HCT116 (cell line): Measurements from ENCODE around the gene PTGR2. TPM values are rescaled to one million over a fixed set of nuclear protein-coding genes. Genes with fewer than 3 reads are reported as not detected.

Experiments used
- ATAC-seq: fragments of 200-7000 bp; cut with Tn5 transposase; 2 replicates; pipeline ENCODE4 v1.9.1; 2020; ENCODE audit warnings: mild to moderate bottlenecking, moderate library complexity
- Bru-seq: library from RNA; stranded (reverse); fragments of 400-500 nt; gene quantifications from one replicate; lab custom pipeline; 2021; lab: Mats Ljungman, UMichigan
- BruChase-seq, 2 experiments: library from RNA; stranded (reverse); fragments of 400-500 nt; gene quantifications; one replicate each; lab custom pipeline; 2021; lab: Mats Ljungman, UMichigan
- BruUV-seq: library from RNA; stranded (reverse); fragments of 400-500 nt; replicated peaks from 2 replicates; lab custom pipeline; 2021; lab: Mats Ljungman, UMichigan
- CTCF ChIA-PET: fragments of 300-600 bp; sonication (Branson Sonifier 250); formaldehyde crosslinking; loops from one replicate; lab custom pipeline; 2021; ENCODE audit warnings: antibody characterized with exemption; lab: Charles Lee
- POLR2A ChIA-PET: fragments of 300-600, 350-600 bp; sonication (Branson Sonifier 250); formaldehyde crosslinking; loops from one replicate; lab custom pipeline; 2021; ENCODE audit warnings: antibody characterized with exemption; lab: Charles Lee
- RAD21 ChIA-PET, 2 experiments: fragments of 300-600 bp; sonication (Branson Sonifier 250); formaldehyde crosslinking; loops; one replicate each; lab custom pipeline; 2023; ENCODE audit warnings: low total read pairs in 2 of 2; ENCODE audit not compliant: uncharacterized antibody in 2 of 2, unreplicated experiment in 2 of 2, low non-redundant PET in 1 of 2; lab: Charles Lee
- DNase-seq: peaks from one replicate; pipeline ENCODE4 v3.0.0-alpha.2; 2010; ENCODE audit warnings: low read depth, low spot score
- H2AFZ ChIP-seq: fragments of 200-600 bp; shearing (Covaris generic), sonication (generic); 2 replicates; pipeline ENCODE4 v1.6.1; 2017; ENCODE audit warnings: low read depth, mixed run types, mixed read lengths, antibody characterized with exemption, low read length; ENCODE audit not compliant: poor library complexity, severe bottlenecking
- H3K27ac ChIP-seq: 2 replicates; pipeline ENCODE4 v1.5.1; 2012; ENCODE audit warnings: low read depth, low read length
- H3K27me3 ChIP-seq: fragments of 200-600 bp; sonication (generic); 2 replicates; pipeline ENCODE4 v1.6.1; 2016; ENCODE audit warnings: mixed run types, low read length, mixed read lengths; ENCODE audit not compliant: insufficient read depth
- H3K36me3 ChIP-seq, 2 experiments: fragments of 200-500 bp in 1 of 2; fragments of 200-600 bp in 1 of 2; sonication (Bioruptor generic) in 1 of 2; sonication (generic) in 1 of 2; 2 replicates each; pipeline versions ENCODE4 v1.5.1 to v1.6.1; 2014 to 2016; ENCODE audit warnings: low read length in 2 of 2, inconsistent platforms in 1 of 2, mixed read lengths in 1 of 2, mixed run types in 1 of 2; ENCODE audit not compliant: insufficient read depth in 2 of 2, control insufficient read depth in 1 of 2
- H3K4me1 ChIP-seq, 2 experiments: fragments of 200-600 bp in 1 of 2; sonication (generic) in 1 of 2; 2 replicates each; pipeline versions ENCODE4 v1.5.1 to v1.6.1; 2012 to 2017; ENCODE audit warnings: low read length in 2 of 2, inconsistent platforms in 1 of 2, mild to moderate bottlenecking in 1 of 2, mixed read lengths in 1 of 2, mixed run types in 1 of 2, moderate library complexity in 1 of 2; ENCODE audit not compliant: insufficient read depth in 2 of 2, control insufficient read depth in 1 of 2
- H3K4me2 ChIP-seq: fragments of 200-600 bp; sonication (generic); 2 replicates; pipeline ENCODE4 v1.6.1; 2017; ENCODE audit warnings: mixed run types, low read length, mixed read lengths
- H3K4me3 ChIP-seq, 2 experiments: fragments of 200-600 bp in 1 of 2; sonication (generic) in 1 of 2; replicated peaks in 1 of 2; 2 replicates each; pipeline ENCODE4 v1.5.1; 2011 to 2016; ENCODE audit warnings: low read length in 2 of 2, control low read depth in 1 of 2, low read depth in 1 of 2, mild to moderate bottlenecking in 1 of 2, mixed read lengths in 1 of 2, mixed run types in 1 of 2
- H3K79me2 ChIP-seq: fragments of 200-600 bp; sonication (generic); 2 replicates; pipeline ENCODE4 v1.6.1; 2017; ENCODE audit warnings: mild to moderate bottlenecking, mixed run types, low read length, moderate library complexity, mixed read lengths; ENCODE audit not compliant: insufficient read depth
- H3K9ac ChIP-seq: fragments of 200-600 bp; sonication (generic); 2 replicates; pipeline ENCODE4 v1.6.1; 2016; ENCODE audit warnings: low read length, mixed read lengths
- H3K9me2 ChIP-seq: fragments of 200-600 bp; sonication (generic), shearing (Covaris generic); 2 replicates; pipeline ENCODE4 v1.6.1; 2017; ENCODE audit warnings: mixed run types, mild to moderate bottlenecking, moderate library complexity; ENCODE audit not compliant: insufficient read depth
- H3K9me3 ChIP-seq, 2 experiments: fragments of 200-500 bp in 1 of 2; fragments of 200-600 bp in 1 of 2; sonication (Bioruptor generic) in 1 of 2; sonication (generic) in 1 of 2; 2 replicates each; pipeline ENCODE4 v1.6.1; 2014 to 2017; ENCODE audit warnings: low read length in 2 of 2, mixed read lengths in 2 of 2, inconsistent platforms in 1 of 2, low read depth in 1 of 2, mild to moderate bottlenecking in 1 of 2, mixed run types in 1 of 2, moderate library complexity in 1 of 2; ENCODE audit not compliant: control insufficient read depth in 1 of 2, insufficient read depth in 1 of 2
- H4K20me1 ChIP-seq: fragments of 200-600 bp; sonication (generic), shearing (Covaris generic); 2 replicates; pipeline ENCODE4 v1.6.1; 2017; ENCODE audit warnings: mixed run types, mild to moderate bottlenecking, moderate library complexity; ENCODE audit not compliant: insufficient read depth
- CBX3 ChIP-seq: IDR thresholded peaks from 2 replicates; pipeline ENCODE4 v1.6.1; 2012; ENCODE audit warnings: low read depth
- EGR1 ChIP-seq: IDR thresholded peaks from 2 replicates; pipeline ENCODE4 v1.6.1; 2012; ENCODE audit warnings: low read depth
- ELF1 ChIP-seq: IDR thresholded peaks from 2 replicates; pipeline ENCODE4 v1.6.1; 2012; ENCODE audit warnings: low read depth, borderline replicate concordance
- EZH2 ChIP-seq: fragments of 200-600 bp; sonication (generic); IDR thresholded peaks from 2 replicates; pipeline ENCODE4 v1.6.1; 2017; ENCODE audit warnings: antibody characterized with exemption, mixed run types
- EZH2phosphoT487 ChIP-seq: fragments of 200-600 bp; IDR thresholded peaks from 2 replicates; pipeline ENCODE4 v1.6.1; 2018; ENCODE audit warnings: antibody characterized with exemption, borderline replicate concordance
- FOSL1 ChIP-seq: IDR thresholded peaks from 2 replicates; pipeline ENCODE4 v1.6.1; 2012; ENCODE audit warnings: low read depth
- JUND ChIP-seq: IDR thresholded peaks from 2 replicates; pipeline ENCODE4 v1.6.1; 2012
- POLR2A ChIP-seq: IDR thresholded peaks from 2 replicates; pipeline ENCODE4 v1.7.0; 2011; ENCODE audit warnings: borderline replicate concordance; ENCODE audit not compliant: insufficient read depth, insufficient read length; ENCODE audit errors: extremely low read depth
- SP1 ChIP-seq: IDR thresholded peaks from 2 replicates; pipeline ENCODE4 v1.6.1; 2012; ENCODE audit warnings: low read depth
- ZFX ChIP-seq: fragments of 450-650 bp; IDR thresholded peaks from 2 replicates; pipeline ENCODE4 v1.6.1; 2017
- intact Hi-C: fragments of 100-400 bp; cut with micrococcal nuclease; formaldehyde crosslinking; loops from 2 replicates; pipeline ENCODE4 v1.10.0; 2022
- long read RNA-seq: library from polyadenylated mRNA; unstranded; transcript quantifications from one replicate; pipeline ENCODE4 v2.0.0, GENCODE V29; 2021; ENCODE audit not compliant: unreplicated experiment
- polyA plus RNA-seq: library from polyadenylated mRNA; unstranded; fragments of >200 nt; gene quantifications from 2 replicates; pipeline ENCODE4 v1.2.1, GENCODE V29; 2012; ENCODE audit warnings: missing spikeins
- total RNA-seq: library from RNA; stranded (reverse); gene quantifications from one replicate; pipeline ENCODE4 v1.2.1, GENCODE V29; 2021; ENCODE audit not compliant: unreplicated experiment
- TF ChIP-seq, protein P1 (sequence below): IDR thresholded peaks from 2 replicates; pipeline ENCODE4 v1.6.1; 2011; ENCODE audit warnings: mild to moderate bottlenecking, low read length, moderate library complexity; ENCODE audit not compliant: insufficient replicate concordance; ENCODE audit errors: extremely low read depth
- TF ChIP-seq, protein P2 (sequence below): IDR thresholded peaks from 2 replicates; pipeline ENCODE4 v1.6.1; 2012
- TF ChIP-seq, protein P3 (sequence below): IDR thresholded peaks from 2 replicates; pipeline ENCODE4 v1.6.1; 2012; ENCODE audit warnings: low read depth
- TF ChIP-seq, protein P4 (sequence below), 3 experiments: fragments of 200-600 bp in 1 of 3; sonication (generic) in 1 of 3; IDR thresholded peaks in 2 of 3; conservative IDR thresholded peaks in 1 of 3; 2 replicates each; pipeline ENCODE4 v1.5.1; 2012 to 2017; ENCODE audit warnings: low read depth in 2 of 3, low read length in 2 of 3, antibody characterized with exemption in 1 of 3, borderline replicate concordance in 1 of 3, control low read depth in 1 of 3, mild to moderate bottlenecking in 1 of 3, mixed read lengths in 1 of 3, mixed run types in 1 of 3, moderate library complexity in 1 of 3; ENCODE audit not compliant: insufficient read depth in 1 of 3
- TF ChIP-seq, protein P5 (sequence below): IDR thresholded peaks from 2 replicates; pipeline ENCODE4 v1.6.1; 2012

The PTGR2 gene
- total RNA-seq (22.1 TPM), Bru-seq, nascent RNA (percentile 85 among the genes with signal in this experiment), BruChase-seq, experiment 1, labeled RNA remaining after a 6-hour chase (percentile 90 among the genes with signal in this experiment), BruChase-seq, experiment 2, labeled RNA remaining after a 2-hour chase (percentile 90 among the genes with signal in this experiment)
- 4.5 and 6.4 TPM in 2 replicates for polyA plus RNA-seq
- long read RNA-seq, transcript PTGR2-201 (10 exons, 2,559 nt): minor isoform, 9 of 37 reads
- long read RNA-seq, transcript PTGR2-205 (10 exons, 3,851 nt): major isoform, 18 of 37 reads
- long read RNA-seq, partial matches to known transcripts: 2 of 37 reads
- long read RNA-seq, other reads (novel, unspliced or antisense): 5 of 37 reads

DNA sequence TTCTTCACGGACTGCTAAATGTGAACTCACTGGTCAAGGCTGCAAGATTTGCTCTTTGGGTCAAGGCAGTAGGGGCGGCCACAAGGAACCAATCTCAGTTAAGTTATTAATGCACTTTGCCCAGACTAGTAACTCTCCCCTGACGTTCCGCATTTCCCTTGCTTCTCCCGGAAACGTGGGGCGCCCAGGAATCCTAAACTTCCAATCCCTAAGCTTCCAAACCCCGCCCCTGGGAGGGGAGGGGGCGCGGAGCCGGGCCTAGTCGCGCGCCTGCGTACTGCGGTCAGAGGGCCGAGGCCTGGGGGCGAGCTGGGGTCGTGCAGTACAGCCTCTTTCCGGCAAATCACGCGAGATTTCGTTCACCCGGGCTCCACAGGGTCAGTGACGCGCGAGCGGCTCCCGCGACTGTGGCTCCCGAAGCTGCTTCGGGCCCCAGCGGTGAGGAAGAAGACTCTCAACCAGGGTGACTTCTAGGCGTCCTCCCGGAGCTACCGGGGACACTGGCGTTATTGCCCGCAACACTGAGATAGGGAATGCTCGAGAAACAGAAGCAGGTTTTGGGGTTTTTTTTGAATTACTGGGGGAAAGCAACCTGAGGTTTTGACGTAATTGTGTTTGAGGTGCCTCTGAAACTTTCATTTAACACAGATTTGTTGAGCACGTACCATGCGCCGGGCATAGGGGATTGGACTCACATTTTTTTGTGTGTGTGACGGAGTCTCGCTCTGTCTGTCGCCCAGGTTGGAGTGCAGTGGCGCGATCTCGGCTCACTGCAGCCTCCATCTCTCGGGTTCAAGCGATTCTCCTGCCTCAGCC lies at the start of gene PTGR2:
Gene PTGR2 (plus strand): TSS at position 265 of the 816 bp plus-strand sequence. CDS start 7,032 bp downstream, outside the sequence.
- CTCF ChIA-PET: interaction anchor here (0.9 to 2.6 kb wide), 4 partner anchors 93 to 124 kb away, joined by 3 to 20 read pairs (median 6); no protein-coding TSS in a partner anchor
- peaks cover 17 to 30% of the 10 kb centered on the region in 2 experiments for H3K4me1 ChIP-seq
- no peaks in the 10 kb centered on the region for H3K9me2 ChIP-seq
- H3K79me2 ChIP-seq: peaks cover 21% of the 10 kb centered on the region
- RAD21 ChIA-PET: interaction anchor here (0.8 to 1.2 kb wide), 3 partner anchors 110 to 123 kb away, joined by 3 to 4 read pairs (median 4); no protein-coding TSS in a partner anchor
- peak within 1 kb of the TSS; percentile 81 to 94 for H3K4me3 ChIP-seq
- H3K27ac ChIP-seq: peak within 1 kb of the TSS; percentile 97
- H3K9me3 ChIP-seq: no peaks in the 10 kb centered on the region
- ATAC-seq (peak; percentile 89), DNase-seq (peak; percentile 94)
- no peaks in the 10 kb centered on the region for H3K36me3 ChIP-seq
- peak within 1 kb of the TSS; percentile 96 for H3K9ac ChIP-seq
- POLR2A ChIA-PET: interaction anchor here (0.7 to 2.5 kb wide), 6 partner anchors 10 to 94 kb away, joined by 3 to 12 read pairs (median 4); partner anchors contain the start of gene ZNF410
- peak within 1 kb of the TSS; percentile 94 for H3K4me2 ChIP-seq
- intact Hi-C loops: loop anchor here (5.0 kb wide), 1 partner anchor 89 kb away; a partner anchor contains a TSS
- peak within 1 kb of the TSS; percentile 37 for H2AFZ ChIP-seq
- BruUV-seq: TSS peak; percentile 87
- no peaks in the 10 kb centered on the region for H3K27me3 ChIP-seq
- no peaks in the 10 kb centered on the region for H4K20me1 ChIP-seq
- TF ChIP-seq, protein P1, sequence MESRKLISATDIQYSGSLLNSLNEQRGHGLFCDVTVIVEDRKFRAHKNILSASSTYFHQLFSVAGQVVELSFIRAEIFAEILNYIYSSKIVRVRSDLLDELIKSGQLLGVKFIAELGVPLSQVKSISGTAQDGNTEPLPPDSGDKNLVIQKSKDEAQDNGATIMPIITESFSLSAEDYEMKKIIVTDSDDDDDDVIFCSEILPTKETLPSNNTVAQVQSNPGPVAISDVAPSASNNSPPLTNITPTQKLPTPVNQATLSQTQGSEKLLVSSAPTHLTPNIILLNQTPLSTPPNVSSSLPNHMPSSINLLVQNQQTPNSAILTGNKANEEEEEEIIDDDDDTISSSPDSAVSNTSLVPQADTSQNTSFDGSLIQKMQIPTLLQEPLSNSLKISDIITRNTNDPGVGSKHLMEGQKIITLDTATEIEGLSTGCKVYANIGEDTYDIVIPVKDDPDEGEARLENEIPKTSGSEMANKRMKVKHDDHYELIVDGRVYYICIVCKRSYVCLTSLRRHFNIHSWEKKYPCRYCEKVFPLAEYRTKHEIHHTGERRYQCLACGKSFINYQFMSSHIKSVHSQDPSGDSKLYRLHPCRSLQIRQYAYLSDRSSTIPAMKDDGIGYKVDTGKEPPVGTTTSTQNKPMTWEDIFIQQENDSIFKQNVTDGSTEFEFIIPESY: peak; percentile 93
- 0 out of 2 replicates have a peak, but pooled peaks have one; percentile 19 for TF ChIP-seq EGR1
- TF ChIP-seq, protein P2, sequence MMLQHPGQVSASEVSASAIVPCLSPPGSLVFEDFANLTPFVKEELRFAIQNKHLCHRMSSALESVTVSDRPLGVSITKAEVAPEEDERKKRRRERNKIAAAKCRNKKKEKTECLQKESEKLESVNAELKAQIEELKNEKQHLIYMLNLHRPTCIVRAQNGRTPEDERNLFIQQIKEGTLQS: no peak
- TF ChIP-seq, protein P3, sequence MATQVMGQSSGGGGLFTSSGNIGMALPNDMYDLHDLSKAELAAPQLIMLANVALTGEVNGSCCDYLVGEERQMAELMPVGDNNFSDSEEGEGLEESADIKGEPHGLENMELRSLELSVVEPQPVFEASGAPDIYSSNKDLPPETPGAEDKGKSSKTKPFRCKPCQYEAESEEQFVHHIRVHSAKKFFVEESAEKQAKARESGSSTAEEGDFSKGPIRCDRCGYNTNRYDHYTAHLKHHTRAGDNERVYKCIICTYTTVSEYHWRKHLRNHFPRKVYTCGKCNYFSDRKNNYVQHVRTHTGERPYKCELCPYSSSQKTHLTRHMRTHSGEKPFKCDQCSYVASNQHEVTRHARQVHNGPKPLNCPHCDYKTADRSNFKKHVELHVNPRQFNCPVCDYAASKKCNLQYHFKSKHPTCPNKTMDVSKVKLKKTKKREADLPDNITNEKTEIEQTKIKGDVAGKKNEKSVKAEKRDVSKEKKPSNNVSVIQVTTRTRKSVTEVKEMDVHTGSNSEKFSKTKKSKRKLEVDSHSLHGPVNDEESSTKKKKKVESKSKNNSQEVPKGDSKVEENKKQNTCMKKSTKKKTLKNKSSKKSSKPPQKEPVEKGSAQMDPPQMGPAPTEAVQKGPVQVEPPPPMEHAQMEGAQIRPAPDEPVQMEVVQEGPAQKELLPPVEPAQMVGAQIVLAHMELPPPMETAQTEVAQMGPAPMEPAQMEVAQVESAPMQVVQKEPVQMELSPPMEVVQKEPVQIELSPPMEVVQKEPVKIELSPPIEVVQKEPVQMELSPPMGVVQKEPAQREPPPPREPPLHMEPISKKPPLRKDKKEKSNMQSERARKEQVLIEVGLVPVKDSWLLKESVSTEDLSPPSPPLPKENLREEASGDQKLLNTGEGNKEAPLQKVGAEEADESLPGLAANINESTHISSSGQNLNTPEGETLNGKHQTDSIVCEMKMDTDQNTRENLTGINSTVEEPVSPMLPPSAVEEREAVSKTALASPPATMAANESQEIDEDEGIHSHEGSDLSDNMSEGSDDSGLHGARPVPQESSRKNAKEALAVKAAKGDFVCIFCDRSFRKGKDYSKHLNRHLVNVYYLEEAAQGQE: no peak
- 0 out of 2 replicates have a peak, but pooled peaks have one; percentile 58 for TF ChIP-seq SP1
- TF ChIP-seq, protein P4, sequence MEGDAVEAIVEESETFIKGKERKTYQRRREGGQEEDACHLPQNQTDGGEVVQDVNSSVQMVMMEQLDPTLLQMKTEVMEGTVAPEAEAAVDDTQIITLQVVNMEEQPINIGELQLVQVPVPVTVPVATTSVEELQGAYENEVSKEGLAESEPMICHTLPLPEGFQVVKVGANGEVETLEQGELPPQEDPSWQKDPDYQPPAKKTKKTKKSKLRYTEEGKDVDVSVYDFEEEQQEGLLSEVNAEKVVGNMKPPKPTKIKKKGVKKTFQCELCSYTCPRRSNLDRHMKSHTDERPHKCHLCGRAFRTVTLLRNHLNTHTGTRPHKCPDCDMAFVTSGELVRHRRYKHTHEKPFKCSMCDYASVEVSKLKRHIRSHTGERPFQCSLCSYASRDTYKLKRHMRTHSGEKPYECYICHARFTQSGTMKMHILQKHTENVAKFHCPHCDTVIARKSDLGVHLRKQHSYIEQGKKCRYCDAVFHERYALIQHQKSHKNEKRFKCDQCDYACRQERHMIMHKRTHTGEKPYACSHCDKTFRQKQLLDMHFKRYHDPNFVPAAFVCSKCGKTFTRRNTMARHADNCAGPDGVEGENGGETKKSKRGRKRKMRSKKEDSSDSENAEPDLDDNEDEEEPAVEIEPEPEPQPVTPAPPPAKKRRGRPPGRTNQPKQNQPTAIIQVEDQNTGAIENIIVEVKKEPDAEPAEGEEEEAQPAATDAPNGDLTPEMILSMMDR (IDR thresholded peaks at IDR 0.05 in 2 of 3, conservative IDR thresholded peaks at IDR 0.05 in 1 of 3; ENCODE audit: borderline replicate concordance in 1 of 3, insufficient read depth in 1 of 3, low read depth in 2 of 3, low read length in 2 of 3): 0 out of 6 replicates have a peak, but pooled peaks of 1 of the 3 experiments have one; percentile 4
- TF ChIP-seq ELF1: peak; percentile 43; the same call in 1 of the 2 replicates
- TF ChIP-seq JUND: 0 out of 2 replicates have a peak, but pooled peaks have one; percentile 5
- TF ChIP-seq, protein P5, sequence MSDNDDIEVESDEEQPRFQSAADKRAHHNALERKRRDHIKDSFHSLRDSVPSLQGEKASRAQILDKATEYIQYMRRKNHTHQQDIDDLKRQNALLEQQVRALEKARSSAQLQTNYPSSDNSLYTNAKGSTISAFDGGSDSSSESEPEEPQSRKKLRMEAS: peak; percentile 4; the same call in 1 of the 2 replicates
- TF ChIP-seq ZFX: peak; percentile 77
- peak; percentile 57; the same call in 1 of the 2 replicates for TF ChIP-seq CBX3
- TF ChIP-seq EZH2: no peak
- TF ChIP-seq POLR2A: peak; percentile 69
- TF ChIP-seq FOSL1: no peak
- TF ChIP-seq EZH2phosphoT487: no peak
